MV-4-11 (cell line): ENCODE data around the gene FBXW5.

Source experiments
- DNase-seq: peaks from one replicate; lab custom pipeline; 2025; lab: John Stamatoyannopoulos, UW

Gene FBXW5

GRCh38 chr9:136944519-136945332, at the start of gene FBXW5, which contains the start of gene C8G:
TSS of gene FBXW5 (minus strand) at chr9:136944738. CDS start at chr9:136944083, 655 bp downstream.
TSS of gene C8G (plus strand) at chr9:136945243. CDS start at chr9:136945321, 78 bp downstream.
- peak; percentile 88 for DNase-seq

GRCh38 chr9:136992819-136993369, 48.4 kb upstream of the FBXW5 start:
- no peak for DNase-seq

- peak; percentile 80 for DNase-seq
Measured at GRCh38 chr9:136991993-136992818, 47.7 kb upstream of the FBXW5 start, which contains the start of gene PAXX. TSS of gene PAXX (plus strand) at chr9:136992422. CDS start at chr9:136992444, 22 bp downstream.

GRCh38 chr9:136990242-136990911, 45.8 kb upstream of the FBXW5 start:
- no peak for DNase-seq

GRCh38 chr9:136988872-136989271, 44.3 kb upstream of the FBXW5 start:
- DNase-seq: no peak

GRCh38 chr9:136985853-136986252, 41.3 kb upstream of the FBXW5 start:
- DNase-seq: no peak

GRCh38 chr9:136985027-136985602, 40.6 kb upstream of the FBXW5 start:
- no peak for DNase-seq

GRCh38 chr9:136984464-136985026, 40.0 kb upstream of the FBXW5 start:
- DNase-seq: no peak

- DNase-seq: no peak
Measured at GRCh38 chr9:136983656-136984314, 39.2 kb upstream of the FBXW5 start.

- DNase-seq: no peak
Measured at GRCh38 chr9:136983167-136983566, 38.6 kb upstream of the FBXW5 start.

GRCh38 chr9:136982232-136983051, 37.9 kb upstream of the FBXW5 start, which contains the start of gene LCNL1:
TSS of gene LCNL1 (plus strand) at chr9:136982993. CDS start at chr9:136983587, 594 bp downstream.
- no peak for DNase-seq

GRCh38 chr9:136981588-136982231, 37.2 kb upstream of the FBXW5 start:
- DNase-seq: no peak

- DNase-seq: no peak
Measured at GRCh38 chr9:136980669-136981478, 36.3 kb upstream of the FBXW5 start.

GRCh38 chr9:136979769-136980587, 35.4 kb upstream of the FBXW5 start:
- DNase-seq: no peak

- no peak for DNase-seq
Measured at GRCh38 chr9:136978865-136979544, 34.5 kb upstream of the FBXW5 start.

- DNase-seq: peak; percentile 24
Measured at GRCh38 chr9:136978073-136978864, 33.7 kb upstream of the FBXW5 start.
